Activated CD8-positive, alpha-beta memory T cell treated with anti-CD3 and anti-CD28 coated beads for 36 hours (primary cell): ENCODE data around the gene ANKRD13B. TPM values are rescaled to one million over a fixed set of nuclear protein-coding genes. Genes with fewer than 3 reads are reported as not detected.
"Not testable (repeated sequence)": the region's sequence is repeated elsewhere in the genome, so short reads cannot be mapped to it uniquely, and the experiment has no call there.

Experiments used
- CTCF ChIA-PET: fragments of 350-600 bp; sonication (Branson Sonifier 250); formaldehyde crosslinking; loops from one replicate; lab custom pipeline; 2021; ENCODE audit warnings: antibody characterized with exemption; lab: Charles Lee
- POLR2A ChIA-PET: fragments of 350-600 bp; sonication (Branson Sonifier 250); formaldehyde crosslinking; loops from one replicate; lab custom pipeline; 2021; ENCODE audit warnings: antibody characterized with exemption; lab: Charles Lee
- total RNA-seq, 2 experiments: library from RNA; stranded (reverse); gene quantifications; one replicate each; pipeline ENCODE4 v1.2.3, GENCODE V29; 2021

The ANKRD13B gene
- total RNA-seq, 2 experiments from 2014 or later = 27.4 to 29.5 TPM

GRCh38 chr17:29633886-29634285 is 41.0 kb downstream of the ANKRD13B start:
- ChIA-PET CTCF (interaction anchor here (0.5 to 1.7 kb wide), 2 partner anchors 145 to 274 kb away, joined by 5 read pairs; no protein-coding TSS in a partner anchor), POLR2A (no interaction called here)

- ChIA-PET POLR2A (no interaction called here), CTCF (interaction anchor here (0.9 to 1.7 kb wide), 4 partner anchors 11 to 146 kb away, joined by 3 to 5 read pairs (median 4); no protein-coding TSS in a partner anchor)
Observed at GRCh38 chr17:29640413-29640812, 47.5 kb downstream of the ANKRD13B start.

- CTCF ChIA-PET = interaction anchor here (0.7 to 1.7 kb wide), 3 partner anchors 23 to 458 kb away, joined by 3 to 5 read pairs (median 5); no protein-coding TSS in a partner anchor
- POLR2A ChIA-PET = interaction anchor here (0.6 kb wide), 1 partner anchor 311 kb away, joined by 3 read pairs; no protein-coding TSS in a partner anchor
Observed at GRCh38 chr17:29640981-29641642, 48.2 kb downstream of the ANKRD13B start.

- POLR2A ChIA-PET = interaction anchor here (0.6 kb wide), 1 partner anchor 186 kb away, joined by 3 read pairs; no protein-coding TSS in a partner anchor
- CTCF ChIA-PET = interaction anchor here (0.6 to 1.7 kb wide), 2 partner anchors 32 to 64 kb away, joined by 4 to 5 read pairs; no protein-coding TSS in a partner anchor
Observed at GRCh38 chr17:29642171-29642611, 49.3 kb downstream of the ANKRD13B start.

- CTCF ChIA-PET = no interaction called here
Observed at GRCh38 chr17:29643817-29644160, 50.9 kb downstream of the ANKRD13B start.

GRCh38 chr17:29645515-29646051 is 52.7 kb downstream of the ANKRD13B start:
- ChIA-PET CTCF (no interaction called here), POLR2A (no interaction called here)

More at GRCh38 chr17:29643817-29644160, 50.9 kb downstream of the ANKRD13B start:
- POLR2A ChIA-PET = interaction anchor here (0.6 to 1.0 kb wide), 2 partner anchors 15 to 31 kb away, joined by 3 to 7 read pairs; no protein-coding TSS in a partner anchor

- ChIA-PET CTCF (interaction anchor here (0.6 kb wide), 1 partner anchor 515 kb away, joined by 4 read pairs; no protein-coding TSS in a partner anchor), POLR2A (no interaction called here)
Observed at GRCh38 chr17:29648005-29648404, 55.1 kb downstream of the ANKRD13B start.

- CTCF ChIA-PET = no interaction called here
- POLR2A ChIA-PET = no interaction called here
Observed at GRCh38 chr17:29649359-29649758, 56.4 kb downstream of the ANKRD13B start.

GRCh38 chr17:29650396-29650795 is 57.5 kb downstream of the ANKRD13B start:
- ChIA-PET CTCF (no interaction called here), POLR2A (no interaction called here)

GRCh38 chr17:29651913-29652312 is 59.0 kb downstream of the ANKRD13B start:
- POLR2A ChIA-PET = not testable (repeated sequence)
- CTCF ChIA-PET = interaction anchor here (1.3 kb wide), 1 partner anchor 35 kb away, joined by 3 read pairs; no protein-coding TSS in a partner anchor

GRCh38 chr17:29652976-29653375 is 60.0 kb downstream of the ANKRD13B start:
- ChIA-PET CTCF (no interaction called here), POLR2A (no interaction called here)

- ChIA-PET POLR2A (no interaction called here), CTCF (interaction anchor here (1.0 kb wide), 2 partner anchors 88 to 125 kb away, joined by 3 read pairs; partner anchors contain the start of gene ABHD15)
Observed at GRCh38 chr17:29653995-29654714, 61.2 kb downstream of the ANKRD13B start.

- ChIA-PET CTCF (no interaction called here), POLR2A (no interaction called here)
Observed at GRCh38 chr17:29655323-29655722, 62.4 kb downstream of the ANKRD13B start.

GRCh38 chr17:29659155-29659554 is 66.2 kb downstream of the ANKRD13B start:
- POLR2A ChIA-PET = no interaction called here
- CTCF ChIA-PET = no interaction called here

- ChIA-PET POLR2A (no interaction called here), CTCF (no interaction called here)
Observed at GRCh38 chr17:29661213-29661612, 68.3 kb downstream of the ANKRD13B start.

GRCh38 chr17:29663155-29663554 is 70.2 kb downstream of the ANKRD13B start:
- CTCF ChIA-PET = no interaction called here

More at GRCh38 chr17:29663155-29663554, 70.2 kb downstream of the ANKRD13B start:
- POLR2A ChIA-PET = no interaction called here
